OCI-M1 (cell line): ENCODE data around the gene DMRT1.

Source experiments
- DNase-seq: peaks from one replicate; lab custom pipeline; 2025; lab: John Stamatoyannopoulos, UW

DMRT1 gene

DNA sequence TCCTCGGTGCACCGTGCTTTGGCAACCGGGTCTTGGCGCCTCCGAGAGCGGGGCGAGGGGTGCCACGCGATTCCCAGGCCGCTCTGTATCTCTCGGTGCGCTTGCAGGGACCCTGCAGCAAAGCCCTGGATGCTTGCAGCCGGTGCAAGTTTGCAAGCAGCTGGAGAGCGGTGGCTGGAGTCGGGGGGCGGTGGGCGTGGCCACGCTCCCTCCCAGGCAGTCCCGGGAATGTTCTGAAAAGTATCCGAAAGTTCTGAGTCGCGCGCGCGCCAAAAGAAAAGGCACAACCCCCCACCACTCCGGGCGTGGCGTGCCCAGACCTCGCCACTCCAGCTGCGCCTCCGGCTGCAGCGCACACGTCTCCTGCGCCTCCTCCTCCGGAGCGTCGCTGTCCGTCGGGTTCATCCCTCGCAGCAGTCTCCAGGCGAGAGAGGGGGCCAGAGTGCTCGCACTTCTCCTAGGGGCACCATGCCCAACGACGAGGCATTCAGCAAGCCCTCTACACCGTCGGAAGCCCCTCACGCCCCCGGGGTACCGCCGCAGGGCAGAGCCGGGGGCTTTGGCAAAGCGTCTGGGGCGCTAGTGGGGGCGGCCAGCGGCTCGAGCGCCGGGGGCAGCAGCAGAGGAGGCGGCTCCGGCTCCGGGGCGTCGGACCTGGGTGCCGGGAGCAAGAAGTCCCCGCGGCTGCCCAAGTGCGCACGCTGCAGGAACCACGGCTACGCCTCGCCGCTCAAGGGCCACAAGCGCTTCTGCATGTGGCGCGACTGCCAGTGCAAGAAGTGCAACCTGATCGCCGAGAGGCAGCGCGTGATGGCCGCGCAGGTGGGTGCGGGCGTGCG is at the start of gene DMRT1:
Gene DMRT1, plus strand, starts transcription at position 327 of the 839 bp plus-strand sequence. Its CDS starts 142 bp downstream, at position 469.
- DNase-seq: no peak

DNA sequence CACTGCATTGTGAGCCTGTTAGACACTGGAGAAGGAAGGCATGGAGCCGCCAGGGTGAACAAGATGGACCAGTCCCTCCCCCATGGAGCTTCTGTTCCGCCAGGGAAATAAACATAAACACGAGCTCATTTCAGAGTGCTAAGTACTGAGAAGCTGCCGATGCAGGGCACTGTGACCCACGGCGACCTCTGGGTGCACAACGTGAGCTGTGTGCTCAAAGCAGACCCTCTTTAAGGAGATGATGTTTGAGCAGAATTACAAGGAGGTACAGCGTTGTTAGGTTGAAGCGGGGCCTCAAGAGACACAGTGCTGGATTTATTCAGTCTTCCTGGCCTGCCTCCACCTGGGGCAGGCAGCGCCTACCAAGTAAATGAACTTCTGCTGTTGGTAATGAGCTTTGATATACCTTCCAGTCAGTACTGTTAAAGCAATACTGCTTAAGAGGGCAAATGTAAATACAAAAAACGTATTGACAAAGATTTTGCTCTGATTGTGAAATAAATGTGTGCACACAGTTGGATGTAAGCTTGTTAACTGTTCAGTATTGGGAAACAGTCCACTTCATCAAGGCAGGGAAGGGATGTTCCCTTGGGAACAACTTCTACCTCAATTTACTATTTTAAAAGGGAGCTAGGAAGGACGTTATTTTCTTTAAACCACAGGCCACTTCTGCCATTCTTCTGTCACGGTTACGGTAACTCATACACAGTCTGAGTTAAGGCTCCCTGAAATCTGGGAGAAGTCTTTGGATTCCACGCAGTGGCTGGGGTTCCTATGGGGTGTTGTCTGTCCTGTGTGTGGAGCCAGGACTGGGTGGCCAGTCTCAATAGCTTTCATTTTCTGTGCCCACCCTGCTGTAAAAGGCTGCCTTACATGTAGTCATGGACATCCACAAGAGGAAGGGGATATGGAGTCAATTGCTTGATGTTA is 48.9 kb upstream of the DMRT1 start:
- DNase-seq: no peak

DNA sequence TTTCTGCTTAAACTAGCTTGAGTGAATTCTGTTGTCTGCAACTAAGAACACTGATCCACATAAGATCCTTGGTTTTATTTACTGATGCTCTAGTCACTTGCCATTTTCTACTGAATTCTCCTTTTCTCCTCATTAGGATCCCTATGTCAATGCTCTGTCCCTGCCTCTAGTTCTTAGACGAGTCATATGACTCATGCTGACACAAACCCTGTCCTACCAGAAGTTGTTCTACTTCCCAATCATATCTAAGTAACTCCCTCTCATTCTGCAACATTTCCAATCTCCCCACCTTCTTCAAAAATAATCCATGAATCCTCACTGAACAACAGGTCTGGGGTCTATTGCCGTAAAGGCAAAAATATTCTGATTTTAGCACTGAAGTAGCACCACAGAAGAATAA is 47.1 kb upstream of the DMRT1 start:
- DNase-seq: no peak

DNA sequence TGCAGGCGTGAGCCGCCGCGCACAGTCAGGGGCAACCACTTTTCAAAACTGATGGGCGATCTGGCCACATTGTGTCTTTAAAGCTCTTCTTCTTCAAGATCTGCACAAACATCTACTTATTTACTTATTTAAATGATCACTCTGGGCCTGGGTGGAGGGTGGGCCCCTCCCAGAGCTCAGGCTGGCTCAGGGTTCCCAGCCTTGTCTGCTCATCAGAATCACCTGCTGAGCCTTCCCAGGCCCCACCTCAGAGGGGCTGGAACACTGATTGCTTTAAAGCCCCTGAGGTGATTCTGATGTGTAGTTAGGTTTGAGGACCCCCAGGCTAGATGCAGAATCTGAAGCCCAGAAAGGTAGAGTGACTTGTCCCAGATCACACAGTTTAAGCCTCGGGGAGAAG is 45.6 kb upstream of the DMRT1 start:
- no peak for DNase-seq

DNA sequence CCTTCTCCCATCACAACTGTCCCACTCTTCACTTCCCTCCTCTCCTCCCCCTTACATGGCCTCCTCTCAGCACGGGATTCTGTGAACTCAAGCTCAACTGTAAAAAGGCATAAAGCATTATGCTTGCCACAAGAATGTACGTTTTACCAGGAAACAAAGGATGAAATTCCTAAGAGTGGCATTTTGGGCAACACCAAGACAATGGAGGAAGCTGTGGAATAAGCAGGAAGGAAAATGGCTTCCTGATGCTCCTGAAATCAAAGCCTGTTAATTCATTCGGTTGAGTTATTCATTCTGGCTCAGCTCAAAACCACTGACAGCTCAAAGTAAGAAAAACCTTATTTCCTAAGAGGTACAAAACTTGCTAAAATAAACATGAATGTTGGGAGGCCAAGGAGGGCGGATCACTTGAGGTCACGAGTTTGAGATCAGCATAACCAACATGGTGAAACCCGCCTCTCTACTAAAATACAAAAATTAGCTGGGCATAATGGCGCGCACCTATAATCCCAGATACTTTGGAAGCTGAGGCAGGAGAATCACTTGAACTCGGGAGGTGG is 40.8 kb upstream of the DMRT1 start:
- DNase-seq: no peak

DNA sequence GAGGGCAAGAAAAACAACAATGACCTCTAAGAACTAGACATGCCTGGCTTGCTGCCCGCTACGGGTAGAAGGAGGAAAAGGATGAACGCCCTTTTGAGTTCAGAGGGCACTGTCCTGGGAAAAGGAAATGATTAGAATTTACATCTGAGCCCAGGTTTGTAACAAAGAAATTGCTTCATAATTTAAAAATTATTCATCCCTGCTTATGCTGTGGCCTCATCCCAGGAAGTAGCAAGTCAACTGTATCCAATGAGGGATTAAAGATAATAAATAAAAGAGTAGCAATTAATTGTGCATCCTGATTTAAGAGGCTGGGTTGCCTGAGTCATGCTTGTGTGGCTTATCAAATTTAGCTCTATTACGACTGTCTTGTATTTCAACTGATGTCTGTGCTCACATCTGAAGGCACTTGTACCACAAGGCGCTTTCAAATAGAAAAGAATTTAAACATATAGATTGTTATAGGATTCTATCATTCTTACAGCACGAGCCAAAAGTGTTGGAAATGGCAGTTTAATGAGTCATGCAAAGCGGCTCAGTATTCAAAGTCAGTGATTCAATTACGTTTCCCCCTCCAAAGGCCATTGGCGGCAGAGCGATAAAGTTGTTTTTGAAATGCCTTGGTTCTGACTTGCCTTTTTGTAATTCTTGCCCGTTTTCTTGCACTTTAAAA is 40.0 kb upstream of the DMRT1 start:
- no peak for DNase-seq

DNA sequence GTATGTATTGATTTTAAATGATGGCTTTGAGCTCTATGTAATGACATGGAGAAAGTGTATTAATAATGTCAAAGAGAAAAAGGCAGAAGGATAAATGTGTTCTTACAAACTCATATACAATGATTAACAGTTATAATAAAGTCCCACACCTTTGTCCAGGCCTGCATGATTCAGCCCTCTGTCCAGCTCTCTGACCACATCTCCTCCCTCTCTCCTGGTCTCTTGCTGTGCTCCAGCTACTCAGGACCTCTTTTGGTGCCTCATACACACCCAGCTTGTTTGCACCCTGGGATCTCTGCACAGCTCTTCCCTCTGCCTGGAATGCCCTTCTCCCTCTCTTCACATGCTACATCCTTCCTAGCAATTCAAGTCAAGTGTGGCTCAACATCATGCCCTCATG is 37.5 kb upstream of the DMRT1 start:
- DNase-seq: no peak

DNA sequence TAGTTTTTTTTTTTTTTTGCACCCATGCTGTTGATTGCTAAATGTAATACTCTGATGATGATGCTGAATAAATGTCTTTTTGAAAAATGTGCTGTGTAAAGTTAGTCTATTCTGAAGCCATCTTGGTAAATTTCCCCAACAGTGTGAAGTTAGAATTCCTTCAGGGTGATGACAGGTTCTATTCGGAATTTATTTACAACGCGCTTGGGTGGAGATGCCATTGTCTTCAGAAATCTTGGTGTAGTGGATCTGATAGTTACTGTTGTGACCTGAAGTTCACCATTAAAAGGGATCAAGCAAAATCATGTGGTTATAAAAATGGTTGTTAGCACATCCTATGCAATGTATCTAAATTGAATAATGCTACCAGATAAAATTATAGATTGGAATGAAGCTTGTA is 36.3 kb upstream of the DMRT1 start:
- DNase-seq: no peak

DNA sequence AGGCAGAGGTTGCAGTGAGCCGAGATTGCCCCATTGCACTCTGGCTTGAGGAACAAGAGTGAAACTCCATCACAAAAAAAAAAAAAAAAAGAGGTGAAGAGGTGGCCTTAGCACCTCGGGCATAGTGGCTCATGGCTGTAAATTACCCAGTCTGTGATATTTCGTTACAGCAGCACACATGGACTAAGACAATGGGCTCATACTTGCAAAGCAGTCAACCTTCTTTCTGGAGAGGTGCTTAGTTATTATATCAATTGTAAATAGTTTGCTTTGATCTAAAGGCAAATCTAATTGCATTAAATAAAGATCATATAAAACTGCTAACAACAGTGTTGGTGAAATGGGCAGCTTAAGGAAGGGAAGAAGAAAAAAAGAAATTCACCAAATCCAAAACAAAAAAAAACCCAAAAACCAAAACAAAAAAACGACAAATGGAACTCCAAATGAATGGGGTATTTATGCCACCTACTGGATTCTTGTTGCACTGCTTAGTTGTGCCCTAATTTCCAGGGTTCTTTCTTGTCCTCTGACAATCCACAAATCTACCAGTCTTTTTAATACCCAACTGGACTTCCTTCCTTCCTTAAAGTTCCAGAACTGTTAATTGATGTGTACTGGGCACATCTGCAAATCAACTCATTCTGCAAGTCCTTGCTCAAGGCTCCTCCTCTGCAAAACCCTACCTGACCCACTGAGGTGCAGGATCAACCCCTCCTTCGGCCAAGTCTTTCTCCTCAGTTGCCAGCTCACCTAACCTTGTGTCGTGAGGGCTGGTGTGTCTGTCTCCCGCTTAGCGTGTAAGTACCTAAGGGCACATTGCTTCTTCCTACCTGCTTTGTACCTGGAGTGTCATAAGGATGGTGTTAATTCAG is 35.0 kb upstream of the DMRT1 start:
- DNase-seq: peak; percentile 48

DNA sequence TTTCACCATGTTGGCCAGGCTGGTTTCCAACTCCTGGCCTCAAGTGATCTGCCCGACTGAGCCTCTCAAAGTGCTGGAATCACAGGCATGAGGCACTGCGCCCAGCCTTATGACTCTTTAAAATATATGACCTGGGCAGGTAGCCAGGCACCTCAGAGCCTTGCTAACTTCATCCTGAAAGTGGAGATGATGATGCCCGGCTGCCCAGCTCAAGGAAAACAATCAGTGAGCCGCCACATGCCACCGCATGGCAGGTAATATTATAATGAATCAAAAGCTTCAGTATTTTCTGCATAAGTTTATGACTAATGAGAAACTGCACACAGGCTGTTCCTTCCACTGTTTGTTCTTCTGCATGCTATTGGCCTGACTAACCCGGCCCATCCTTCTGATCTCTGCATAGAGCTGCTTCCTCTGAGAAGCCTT is 30.4 kb upstream of the DMRT1 start:
- DNase-seq: no peak

DNA sequence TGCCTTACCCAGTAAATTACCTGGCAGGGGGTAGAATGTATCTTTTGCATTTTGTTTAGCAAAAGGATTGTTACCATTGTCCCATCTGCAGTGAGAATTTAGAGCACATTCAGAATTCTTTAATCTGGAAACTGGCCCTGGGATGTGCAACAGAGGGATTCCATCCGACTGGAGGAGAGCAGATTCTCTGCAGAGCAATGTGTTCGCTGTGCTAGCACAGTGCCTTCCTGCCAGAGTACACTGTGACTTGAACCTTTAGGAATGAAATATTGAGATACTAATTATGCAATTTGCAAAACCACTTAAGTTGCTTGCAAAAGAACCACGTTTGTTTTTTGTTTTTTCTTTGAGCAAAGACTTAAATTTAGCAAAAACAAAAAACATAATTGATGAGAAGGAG is 22.5 kb upstream of the DMRT1 start:
- no peak for DNase-seq

DNA sequence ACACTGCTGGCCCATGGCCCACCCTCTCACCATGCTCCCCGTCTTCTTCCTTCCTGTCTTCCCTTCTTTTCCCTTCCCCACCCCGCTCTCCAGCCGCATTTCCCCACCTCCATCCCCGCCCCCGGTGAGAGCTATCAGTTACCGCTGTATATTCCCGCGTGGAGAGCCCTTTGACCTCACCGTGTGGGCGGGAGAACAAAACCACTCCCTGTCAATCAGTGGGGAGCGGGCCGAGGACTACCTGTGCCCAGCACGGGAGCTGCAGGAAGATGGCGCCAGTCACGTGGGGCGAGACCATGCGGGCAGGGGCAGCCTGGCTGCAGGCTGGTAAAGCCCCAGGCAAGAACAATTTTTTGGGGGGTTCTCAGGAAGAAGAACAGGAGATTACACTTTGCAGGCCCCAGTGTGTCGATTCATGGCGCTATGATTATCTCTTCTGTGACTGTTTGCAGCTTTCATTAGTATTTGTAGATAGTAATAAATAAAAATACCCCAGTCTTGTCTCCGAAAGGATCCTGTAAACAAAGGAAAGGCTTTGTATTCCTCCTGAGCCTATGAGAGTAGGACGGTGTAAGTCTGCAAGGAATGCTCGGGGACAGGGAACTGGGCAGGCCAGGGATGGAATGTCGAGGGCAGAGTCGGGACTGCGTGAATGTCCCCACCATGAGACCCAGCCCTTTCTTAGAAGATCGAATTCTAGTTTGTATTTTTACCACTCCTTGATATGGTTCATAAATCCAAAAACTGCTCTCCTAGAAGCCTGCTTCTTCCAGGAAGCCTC is 14.8 kb upstream of the DMRT1 start:
- DNase-seq: no peak

DNA sequence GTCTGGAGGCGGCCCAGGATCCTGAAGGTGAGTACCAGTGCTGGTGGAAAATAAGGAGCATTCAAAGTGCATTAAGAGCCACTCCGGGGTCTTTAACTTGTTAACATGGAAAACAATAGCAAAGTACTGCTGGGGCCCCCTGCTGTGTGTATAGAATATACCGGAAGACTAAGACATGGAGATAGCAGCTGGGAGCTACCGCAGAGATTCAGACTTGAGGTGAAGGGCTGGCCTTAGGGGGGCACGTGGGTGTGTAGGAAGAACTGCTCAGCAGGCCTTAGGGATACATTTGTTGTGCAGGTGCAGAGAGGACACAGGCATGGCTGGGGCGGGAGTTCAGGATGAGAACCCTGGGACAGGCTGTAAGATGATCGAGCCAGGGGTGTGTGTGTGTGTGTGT is 1.2 kb upstream of the DMRT1 start:
- DNase-seq: no peak

DNA sequence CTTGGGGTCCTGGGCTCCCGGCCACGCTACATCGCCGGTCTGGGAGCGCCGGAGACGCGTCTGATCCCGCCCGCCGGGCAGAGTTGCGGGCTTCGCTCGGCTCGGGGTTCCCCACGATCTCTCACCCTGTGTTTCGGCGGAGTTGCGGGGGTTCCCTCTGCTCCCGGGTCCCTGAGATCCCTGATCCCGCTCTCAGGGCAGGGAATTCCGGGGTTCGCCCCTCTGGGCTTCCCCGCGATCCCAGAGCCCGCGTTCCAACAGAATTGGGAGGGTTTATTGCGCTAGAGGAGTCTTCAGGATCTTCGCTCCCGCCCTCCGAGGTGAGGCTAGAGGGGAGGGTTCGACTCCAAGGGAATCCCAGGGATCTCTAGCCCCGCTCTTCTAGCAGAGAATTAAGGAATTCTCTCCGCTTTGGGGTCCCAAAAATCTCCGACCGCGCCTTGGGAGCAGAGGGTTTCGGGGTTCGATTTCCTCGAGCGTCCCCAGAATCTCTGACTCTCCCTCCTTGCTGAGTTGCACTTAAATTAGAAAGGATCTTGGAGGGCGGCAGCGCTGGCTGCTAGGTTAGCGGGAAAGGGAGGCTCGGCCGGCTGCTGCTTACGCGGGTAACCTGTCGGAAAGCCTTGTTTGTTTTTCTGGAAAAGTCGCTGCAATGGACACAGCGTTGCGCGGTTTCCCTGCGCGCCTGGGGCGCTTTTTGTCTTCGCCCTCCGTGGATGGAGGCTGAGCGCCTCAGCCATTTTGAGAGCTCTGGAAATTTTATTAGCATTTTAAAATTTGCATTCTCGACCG is 1.3 kb downstream of the DMRT1 start:
- no peak for DNase-seq

DNA sequence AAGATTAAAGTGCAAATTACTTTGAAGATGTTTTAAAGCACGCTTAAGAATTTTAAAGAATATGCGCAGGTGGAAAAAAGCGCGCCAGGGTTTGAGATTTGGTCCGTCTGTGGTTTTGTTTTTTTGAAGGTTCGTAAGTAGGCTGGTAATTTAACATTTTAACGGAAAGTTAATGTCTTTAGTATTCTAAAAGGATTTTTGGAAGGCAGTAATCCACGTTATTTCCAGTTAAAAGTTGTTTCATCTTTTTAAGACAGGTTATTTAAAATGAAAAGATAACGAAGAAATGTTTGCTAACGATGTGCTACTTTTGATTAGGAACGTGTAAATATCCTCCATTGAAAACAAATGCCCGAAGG is 1.9 kb downstream of the DMRT1 start:
- DNase-seq: no peak

DNA sequence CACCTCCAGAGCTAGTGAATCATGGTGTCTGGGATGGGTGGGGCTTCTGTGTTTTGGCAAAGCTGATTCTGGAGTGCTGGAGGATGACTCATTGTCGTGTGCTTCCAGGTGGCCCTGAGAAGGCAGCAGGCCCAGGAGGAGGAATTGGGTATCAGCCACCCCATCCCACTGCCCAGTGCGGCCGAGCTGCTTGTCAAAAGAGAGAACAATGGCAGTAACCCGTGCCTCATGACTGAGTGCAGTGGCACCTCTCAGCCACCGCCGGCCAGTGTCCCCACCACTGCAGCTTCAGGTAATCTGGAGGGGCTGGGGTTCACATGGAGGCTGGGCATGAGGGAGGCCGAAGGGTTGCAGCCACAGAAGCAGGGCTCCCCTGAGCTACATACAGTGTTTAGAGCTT is 5.4 kb downstream of the DMRT1 start:
- no peak for DNase-seq

DNA sequence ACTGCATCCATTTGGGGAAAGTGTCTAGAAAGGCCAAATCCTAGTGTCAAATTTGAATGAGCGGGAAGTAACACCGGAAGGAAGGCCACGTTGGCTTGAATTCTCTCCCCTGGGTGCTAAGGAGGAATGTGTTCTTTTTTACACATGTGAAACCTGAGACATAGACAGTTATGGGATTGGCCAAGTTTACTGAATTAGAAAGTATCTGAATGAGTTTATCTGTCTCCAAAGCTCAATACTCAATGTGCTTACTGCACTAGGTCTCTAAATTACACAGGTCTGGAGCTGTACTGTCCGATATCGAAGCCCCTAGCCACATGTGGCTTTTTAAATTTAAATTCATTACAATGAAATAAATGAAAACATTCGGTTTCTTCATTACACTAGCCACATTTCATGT is 6.0 kb downstream of the DMRT1 start:
- no peak for DNase-seq

DNA sequence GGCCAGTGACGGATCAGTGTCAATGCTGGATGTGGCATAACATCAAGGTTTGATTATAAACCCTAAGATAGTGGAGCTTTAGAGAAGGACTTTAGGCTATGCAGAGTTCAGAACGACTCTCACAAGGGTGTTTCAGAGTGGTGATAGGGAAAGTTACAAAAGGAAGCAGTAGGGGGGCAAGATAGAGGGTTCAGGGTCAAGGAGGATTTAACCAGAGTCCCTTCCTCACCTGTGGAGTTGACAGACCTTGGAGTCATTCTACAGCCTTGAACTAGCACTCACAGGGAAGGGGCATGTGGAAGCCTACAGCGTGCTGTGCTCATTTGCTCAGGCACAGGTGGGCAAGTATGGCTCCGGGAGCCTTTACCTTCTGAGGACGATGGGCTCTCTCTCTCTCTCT is 7.9 kb downstream of the DMRT1 start:
- DNase-seq: no peak

DNA sequence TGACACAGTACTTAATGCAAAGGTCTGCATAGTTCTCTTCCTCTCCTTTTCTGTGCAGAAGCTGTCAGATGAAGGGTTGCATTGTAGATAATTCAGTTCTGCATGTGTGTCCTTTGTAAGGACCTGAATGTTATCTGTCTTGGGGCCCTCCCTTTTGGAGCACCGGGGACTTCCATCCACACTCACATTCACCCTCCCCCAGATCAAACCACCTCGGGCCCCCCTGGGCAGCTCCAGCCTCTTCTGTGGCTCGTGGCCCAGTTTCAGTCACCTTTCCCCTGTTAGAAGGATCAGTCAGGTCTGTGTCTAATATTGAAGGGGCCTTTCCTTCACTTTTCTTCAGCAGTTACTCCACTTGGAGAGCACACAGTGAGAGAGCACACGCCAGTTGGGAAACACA is 11.0 kb downstream of the DMRT1 start:
- DNase-seq: no peak

DNA sequence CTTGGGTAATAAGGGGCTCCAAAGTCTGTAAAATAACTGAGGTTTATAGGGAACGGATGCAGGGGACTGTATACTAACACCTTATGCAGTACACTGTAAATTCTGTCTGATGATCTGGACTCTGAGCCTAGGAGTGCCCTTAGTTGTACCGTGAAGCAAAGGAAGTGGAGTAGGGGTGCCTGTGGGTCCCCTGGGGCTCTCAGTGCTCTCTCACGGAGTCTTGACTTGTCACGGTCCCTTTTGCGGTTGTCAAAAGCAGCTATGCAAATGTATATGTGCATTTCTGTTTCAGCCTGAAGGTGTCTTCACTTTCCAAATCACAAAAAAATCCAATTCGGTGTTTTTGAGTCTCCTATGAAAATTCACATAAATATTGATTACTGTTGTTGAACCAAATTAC is 17.8 kb downstream of the DMRT1 start:
- DNase-seq: no peak
